ENCODE results near the gene PUS1.

The PUS1 gene

GRCh38 chr12:131893605-131894312, 35.3 kb upstream of the PUS1 start:
- no peak for DNase-seq (ENCODE audit: low spot score)
- TF ChIP-seq CTCF (IDR thresholded peaks at IDR 0.05; ENCODE audit: extremely low read depth, missing control alignments), result no peak

GRCh38 chr12:131894313-131894860, 34.7 kb upstream of the PUS1 start, which contains the start of gene ULK1:
TSS of gene ULK1 (plus strand) at chr12:131894622. CDS start at chr12:131895002, 380 bp downstream.
- no peak for TF ChIP-seq CTCF (IDR thresholded peaks at IDR 0.05; ENCODE audit: extremely low read depth, missing control alignments)

GRCh38 chr12:131894981-131895639, 34.0 kb upstream of the PUS1 start:
- DNase-seq (ENCODE audit: low spot score), result peak; percentile 54
- TF ChIP-seq CTCF (IDR thresholded peaks at IDR 0.05; ENCODE audit: extremely low read depth, missing control alignments), result no peak

More at GRCh38 chr12:131894313-131894860, 34.7 kb upstream of the PUS1 start, which contains the start of gene ULK1:
- DNase-seq (ENCODE audit: low spot score), result peak; percentile 100

- TF ChIP-seq CTCF (IDR thresholded peaks at IDR 0.05; ENCODE audit: extremely low read depth, missing control alignments), result no peak
- DNase-seq (ENCODE audit: low spot score), result no peak
These were observed 33.4 kb upstream of the PUS1 start for GRCh38 chr12:131895640-131896079.

GRCh38 chr12:131896080-131896810, 32.8 kb upstream of the PUS1 start:
- TF ChIP-seq CTCF (IDR thresholded peaks at IDR 0.05; ENCODE audit: extremely low read depth, missing control alignments), result no peak
- peak; percentile 93 for DNase-seq (ENCODE audit: low spot score)

- no peak for TF ChIP-seq CTCF (IDR thresholded peaks at IDR 0.05; ENCODE audit: extremely low read depth, missing control alignments)
- peak; percentile 25 for DNase-seq (ENCODE audit: low spot score)
These were observed 32.2 kb upstream of the PUS1 start for GRCh38 chr12:131896811-131897270.
